CD8-positive, alpha-beta memory T cell (primary cell): Measurements from ENCODE around the gene MYT1. TPM values are rescaled to one million over a fixed set of nuclear protein-coding genes. Genes with fewer than 3 reads are reported as not detected.

Experiments used
- CTCF ChIA-PET: fragments of 350-600 bp; sonication (Branson Sonifier 250); formaldehyde crosslinking; loops from one replicate; lab custom pipeline; 2021; ENCODE audit warnings: antibody characterized with exemption; lab: Charles Lee
- POLR2A ChIA-PET: fragments of 350-600 bp; sonication (Branson Sonifier 250); formaldehyde crosslinking; loops from one replicate; lab custom pipeline; 2021; ENCODE audit warnings: antibody characterized with exemption; lab: Charles Lee
- DNase-seq, 5 donors: peaks; one replicate each; pipeline versions ENCODE4 v3.0.0 to v3.0.0-alpha.2; 2020 to 2022; ENCODE audit warnings: mixed read lengths in 1 of 5
- H3K27ac ChIP-seq: one replicate; pipeline ENCODE4 v1.7.0; 2013; ENCODE audit warnings: low read depth, mild to moderate bottlenecking, low read length, moderate library complexity
- H3K27me3 ChIP-seq: 2 replicates; pipeline ENCODE4 v1.7.0; 2013; ENCODE audit warnings: low read length, mild to moderate bottlenecking; ENCODE audit not compliant: insufficient read depth, poor library complexity, severe bottlenecking
- H3K36me3 ChIP-seq: 2 replicates; pipeline ENCODE4 v1.7.0; 2013; ENCODE audit warnings: mild to moderate bottlenecking, low read length, moderate library complexity; ENCODE audit not compliant: insufficient read depth
- H3K4me1 ChIP-seq: 2 replicates; pipeline ENCODE4 v1.7.0; 2013; ENCODE audit warnings: mild to moderate bottlenecking, low read length, moderate library complexity; ENCODE audit not compliant: insufficient read depth
- H3K4me3 ChIP-seq: 2 replicates; pipeline ENCODE4 v1.7.0; 2013; ENCODE audit warnings: mild to moderate bottlenecking, low read length
- H3K9me3 ChIP-seq: 2 replicates; pipeline ENCODE4 v1.7.0; 2013; ENCODE audit warnings: mild to moderate bottlenecking, low read length
- H3K27ac Mint-ChIP-seq, 8 donors: one replicate each; pipeline ENCODE4 v1.8.0; 2020 to 2021; ENCODE audit warnings: mixed read lengths in 8 of 8, mild to moderate bottlenecking in 6 of 8, inconsistent platforms in 3 of 8, moderate library complexity in 3 of 8
- H3K27me3 Mint-ChIP-seq, 2 donors: one replicate each; pipeline ENCODE4 v1.8.0; 2020 to 2021; ENCODE audit warnings: mixed read lengths in 2 of 2, mild to moderate bottlenecking in 1 of 2, moderate library complexity in 1 of 2
- H3K36me3 Mint-ChIP-seq, 3 donors: one replicate each; pipeline ENCODE4 v1.8.0; 2020 to 2021; ENCODE audit warnings: mixed read lengths in 3 of 3, inconsistent platforms in 1 of 3, mild to moderate bottlenecking in 1 of 3
- H3K4me1 Mint-ChIP-seq, 3 donors: one replicate each; pipeline ENCODE4 v1.8.0; 2020 to 2021; ENCODE audit warnings: mixed read lengths in 3 of 3, inconsistent platforms in 1 of 3, mild to moderate bottlenecking in 1 of 3
- H3K4me3 Mint-ChIP-seq, 7 donors: one replicate each; pipeline ENCODE4 v1.8.0; 2020 to 2021; ENCODE audit warnings: mixed read lengths in 7 of 7, mild to moderate bottlenecking in 6 of 7, moderate library complexity in 4 of 7, inconsistent platforms in 2 of 7
- H3K9me3 Mint-ChIP-seq, 5 donors: one replicate each; pipeline ENCODE4 v1.8.0; 2020 to 2022; ENCODE audit warnings: mixed read lengths in 5 of 5, mild to moderate bottlenecking in 3 of 5, moderate library complexity in 2 of 5, inconsistent platforms in 1 of 5
- polyA plus RNA-seq: library from polyadenylated mRNA; unstranded; fragments of 300-500 nt; fragmentation: Illumina TruSeq; gene quantifications from one replicate; pipeline ENCODE4 v1.2.3, GENCODE V29; 2021
- total RNA-seq, 2 experiments: library from RNA; stranded (reverse); gene quantifications; one replicate each; pipeline ENCODE4 v1.2.3, GENCODE V29; 2021

MYT1 gene
- total and polyA plus RNA-seq, 3 experiments from 2014 or later: 0.07 TPM; not detected in 2

DNA sequence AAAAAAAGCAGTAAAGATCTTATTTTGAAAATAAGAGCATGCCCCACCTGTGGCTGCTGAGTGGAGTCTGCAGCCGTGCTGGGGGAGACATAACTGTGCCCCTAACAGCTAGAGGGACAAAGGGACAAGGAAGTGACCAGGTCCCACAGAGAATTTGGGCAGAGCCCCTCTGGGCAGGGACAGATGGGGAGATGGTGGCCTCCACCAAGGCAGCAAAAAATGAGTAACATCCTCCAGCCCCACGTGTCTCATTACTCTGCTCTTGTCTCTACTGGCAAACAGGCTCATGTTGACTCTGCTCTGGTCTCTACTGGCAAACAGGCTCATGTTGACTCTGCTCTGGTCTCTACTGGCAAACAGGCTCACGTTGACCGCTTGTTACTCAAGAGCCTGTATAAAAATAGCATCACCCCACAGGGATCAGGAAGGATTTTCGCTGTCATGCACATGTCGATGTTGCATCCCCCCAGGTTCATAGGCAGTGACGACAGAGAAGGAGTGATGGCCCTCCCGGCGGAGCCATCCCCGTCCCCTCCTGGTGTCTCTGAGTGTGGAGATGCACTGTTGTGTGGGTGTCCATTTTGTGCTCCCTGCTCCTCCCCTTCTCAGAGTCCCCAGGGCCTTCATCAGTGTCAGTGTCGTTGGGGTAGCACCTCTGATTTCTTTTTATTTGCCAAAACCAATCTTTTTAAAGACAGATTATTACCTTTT, 74.0 kb downstream of the MYT1 start:
- CTCF ChIA-PET: no interaction called here
- H3K27ac ChIP-seq: no peak overlapping the region
- DNase-seq: no peak

DNA sequence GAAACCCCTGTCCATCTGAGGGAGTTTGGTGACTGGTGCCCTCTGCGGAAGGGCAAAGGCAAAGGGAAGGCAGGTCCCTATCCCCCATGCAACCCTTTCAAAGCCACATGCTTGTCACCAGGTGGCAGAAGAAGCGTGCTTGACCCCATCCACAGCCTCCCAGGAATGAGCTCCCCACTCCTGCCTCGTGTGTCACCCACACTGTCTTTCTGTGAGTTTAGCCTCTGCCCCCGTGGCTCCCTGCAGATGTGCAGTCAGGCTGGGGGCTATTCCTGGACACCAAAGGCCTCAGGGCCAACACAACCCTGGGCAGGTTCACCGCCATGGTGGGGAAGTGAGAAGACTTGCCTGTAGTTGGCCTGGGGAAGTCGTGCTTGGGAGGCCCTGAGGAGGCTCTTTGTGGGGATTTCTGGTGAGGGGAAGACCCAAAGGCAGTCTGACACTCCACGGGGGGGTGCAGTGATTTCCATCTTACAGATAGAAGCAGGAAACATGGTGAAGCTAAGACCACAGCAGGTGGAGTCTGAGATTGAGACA, 74.7 kb downstream of the MYT1 start:
- no peaks in the 10 kb centered on the region for H3K9me3 ChIP-seq
- no peaks in the 10 kb centered on the region for H3K36me3 Mint-ChIP-seq
- DNase-seq: no peak
- no peak overlapping the region for H3K4me3 ChIP-seq
- H3K27ac ChIP-seq: no peak overlapping the region
- H3K4me1 Mint-ChIP-seq: peaks cover 1 to 2% (median 2%) of the 10 kb centered on the region in 3 donors
- peaks cover 7 to 10% of the 10 kb centered on the region in 2 donors for H3K27me3 Mint-ChIP-seq
- H3K4me1 ChIP-seq: no peaks in the 10 kb centered on the region
- H3K27me3 ChIP-seq: no peaks in the 10 kb centered on the region
- no peaks in the 10 kb centered on the region for H3K36me3 ChIP-seq
- ChIA-PET POLR2A (no interaction called here), CTCF (no interaction called here)
- H3K9me3 Mint-ChIP-seq: no peaks in the 10 kb centered on the region
- no peak overlapping the region for H3K27ac Mint-ChIP-seq
- H3K4me3 Mint-ChIP-seq: no peak overlapping the region

More for the DNA sequence above, 74.0 kb downstream of the MYT1 start:
- H3K4me3 Mint-ChIP-seq: no peak overlapping the region
- H3K36me3 ChIP-seq: no peaks in the 10 kb centered on the region
- H3K4me3 ChIP-seq: no peak overlapping the region
- no peaks in the 10 kb centered on the region for H3K27me3 ChIP-seq
- H3K9me3 Mint-ChIP-seq: no peaks in the 10 kb centered on the region
- H3K4me1 Mint-ChIP-seq: peaks cover 7 to 9% (median 8%) of the 10 kb centered on the region in 3 donors
- POLR2A ChIA-PET: no interaction called here
- H3K4me1 ChIP-seq: no peaks in the 10 kb centered on the region
- no peaks in the 10 kb centered on the region for H3K9me3 ChIP-seq
- peak overlapping the region in 1 of 8 donors; percentile 23 for H3K27ac Mint-ChIP-seq
- no peaks in the 10 kb centered on the region for H3K36me3 Mint-ChIP-seq
- H3K27me3 Mint-ChIP-seq: peaks cover 5 to 6% of the 10 kb centered on the region in 2 donors

DNA sequence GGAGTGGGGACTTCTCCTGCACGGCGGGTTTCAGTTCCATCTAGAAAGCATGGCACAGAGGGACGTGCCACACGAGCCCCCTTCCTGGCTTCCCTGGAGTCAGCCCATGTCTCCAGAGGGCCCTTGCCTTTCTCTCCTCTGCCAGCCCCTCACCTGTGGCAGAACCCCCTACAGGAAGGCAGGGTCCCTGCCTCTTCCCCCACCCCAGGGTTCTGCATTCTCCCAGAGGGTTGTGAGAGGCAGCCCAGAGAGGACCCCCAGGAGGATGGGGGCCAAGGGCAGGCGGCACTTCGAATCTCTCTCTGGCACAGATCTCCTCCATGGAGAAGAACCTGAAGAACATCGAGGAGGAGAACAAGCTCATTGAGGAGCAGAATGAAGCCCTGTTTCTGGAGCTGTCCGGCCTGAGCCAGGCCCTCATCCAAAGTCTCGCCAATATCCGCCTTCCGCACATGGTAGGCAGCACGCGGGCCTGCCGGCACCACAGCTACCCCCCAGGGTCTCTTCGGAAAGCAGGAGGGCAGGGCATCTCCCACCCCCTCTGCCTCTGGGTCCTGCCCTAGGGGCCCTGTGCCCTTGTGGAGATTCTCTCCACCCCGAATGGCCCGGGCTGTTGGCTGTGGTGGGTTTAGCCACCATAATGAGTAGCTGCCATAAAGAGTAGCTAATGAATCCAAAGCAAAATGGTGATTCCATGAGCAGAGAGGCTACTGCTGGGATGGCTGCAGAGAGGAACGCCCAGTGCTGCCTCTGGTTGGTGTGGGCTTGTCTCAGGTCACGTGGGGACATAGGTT, 75.4 kb downstream of the MYT1 start:
- H3K4me1 ChIP-seq: no peaks in the 10 kb centered on the region
- Mint-ChIP-seq H3K9me3 (no peaks in the 10 kb centered on the region), H3K36me3 (no peaks in the 10 kb centered on the region), H3K4me1 (no peaks in the 10 kb centered on the region), H3K27me3 (peaks cover 11 to 12% of the 10 kb centered on the region in 2 donors), H3K27ac (no peak overlapping the region), H3K4me3 (no peak overlapping the region)
- CTCF ChIA-PET: no interaction called here
- H3K9me3 ChIP-seq: no peaks in the 10 kb centered on the region
- no peak for DNase-seq
- POLR2A ChIA-PET: no interaction called here
- no peaks in the 10 kb centered on the region for H3K36me3 ChIP-seq
- H3K27ac ChIP-seq: no peak overlapping the region
- no peaks in the 10 kb centered on the region for H3K27me3 ChIP-seq
- H3K4me3 ChIP-seq: no peak overlapping the region

DNA sequence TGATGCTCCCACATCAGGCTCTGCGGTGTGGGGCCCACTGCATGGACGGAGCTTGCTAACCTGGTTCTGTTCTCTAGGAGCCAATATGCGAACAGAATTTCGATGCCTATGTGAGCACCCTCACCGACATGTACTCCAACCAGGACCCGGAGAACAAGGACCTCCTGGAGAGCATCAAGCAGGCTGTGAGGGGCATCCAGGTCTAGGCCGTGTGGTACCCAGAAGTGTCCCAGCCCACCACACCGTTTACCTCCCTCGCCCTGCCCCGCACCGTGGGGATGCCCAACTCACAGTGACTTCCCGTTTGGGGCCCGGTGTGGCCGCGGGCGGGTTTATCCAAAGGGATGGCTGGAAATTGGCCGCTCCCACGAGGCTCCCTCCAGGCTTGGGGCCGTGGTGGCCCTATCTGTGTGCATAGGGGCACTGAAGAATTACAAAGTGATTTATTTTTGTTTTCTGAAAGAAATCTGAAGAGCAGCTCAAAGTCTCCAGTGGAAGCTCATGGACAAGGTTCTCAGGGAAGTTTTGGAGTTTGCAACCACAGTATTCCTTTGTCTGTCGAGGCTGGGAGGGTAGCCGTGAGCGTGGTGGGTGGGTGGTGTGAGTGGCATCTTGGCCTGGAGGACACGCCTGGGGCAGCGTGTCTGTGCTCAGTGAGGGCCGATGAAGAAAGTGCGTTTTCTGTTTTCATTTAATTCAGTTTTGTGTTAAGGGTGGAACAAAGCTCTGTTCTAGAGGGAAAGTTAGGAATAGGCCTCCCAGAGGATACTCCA, 76.2 kb downstream of the MYT1 start:
- no peaks in the 10 kb centered on the region for H3K9me3 Mint-ChIP-seq
- Histone ChIP-seq H3K36me3 (no peaks in the 10 kb centered on the region), H3K27me3 (no peaks in the 10 kb centered on the region), H3K4me1 (no peaks in the 10 kb centered on the region), H3K9me3 (no peaks in the 10 kb centered on the region), H3K27ac (no peak overlapping the region), H3K4me3 (no peak overlapping the region)
- no peaks in the 10 kb centered on the region for H3K36me3 Mint-ChIP-seq
- peaks cover 11 to 16% of the 10 kb centered on the region in 2 donors for H3K27me3 Mint-ChIP-seq
- POLR2A ChIA-PET: no interaction called here
- no peak overlapping the region for H3K4me3 Mint-ChIP-seq
- no peak for DNase-seq
- peaks cover 0 to 4% (median 0%) of the 10 kb centered on the region in 3 donors for H3K4me1 Mint-ChIP-seq
- no peak overlapping the region for H3K27ac Mint-ChIP-seq
- CTCF ChIA-PET: no interaction called here

DNA sequence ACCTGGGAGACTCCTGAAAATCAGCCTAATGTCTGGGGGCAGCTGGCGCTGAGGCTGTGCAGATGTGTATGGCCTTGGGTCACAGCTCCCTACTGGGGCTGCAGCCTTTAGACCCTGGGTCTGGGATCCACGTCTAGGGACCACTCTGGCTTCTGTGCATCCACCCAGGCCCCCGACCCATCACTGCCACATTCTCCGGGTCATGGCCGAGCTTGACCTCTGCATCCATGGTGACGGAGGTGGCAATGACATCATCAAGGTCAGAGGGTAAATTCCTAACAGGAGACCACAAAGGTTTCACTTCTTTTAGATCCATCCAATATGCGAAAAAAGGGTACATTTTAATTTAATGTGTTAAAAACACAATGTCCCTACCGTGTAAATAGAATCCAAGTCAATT, 76.8 kb downstream of the MYT1 start:
- no peak overlapping the region for H3K27ac ChIP-seq
- no peak overlapping the region for H3K4me3 Mint-ChIP-seq
- H3K4me1 Mint-ChIP-seq: peaks cover 0 to 4% (median 1%) of the 10 kb centered on the region in 3 donors
- no peaks in the 10 kb centered on the region for H3K9me3 ChIP-seq
- ChIA-PET POLR2A (no interaction called here), CTCF (no interaction called here)
- no peak overlapping the region for H3K4me3 ChIP-seq
- H3K27ac Mint-ChIP-seq: no peak overlapping the region
- DNase-seq: no peak
- H3K36me3 ChIP-seq: no peaks in the 10 kb centered on the region
- H3K4me1 ChIP-seq: no peaks in the 10 kb centered on the region
- no peaks in the 10 kb centered on the region for H3K27me3 ChIP-seq
- no peaks in the 10 kb centered on the region for H3K36me3 Mint-ChIP-seq
- H3K27me3 Mint-ChIP-seq: peaks cover 13 to 21% of the 10 kb centered on the region in 2 donors
- no peaks in the 10 kb centered on the region for H3K9me3 Mint-ChIP-seq

DNA sequence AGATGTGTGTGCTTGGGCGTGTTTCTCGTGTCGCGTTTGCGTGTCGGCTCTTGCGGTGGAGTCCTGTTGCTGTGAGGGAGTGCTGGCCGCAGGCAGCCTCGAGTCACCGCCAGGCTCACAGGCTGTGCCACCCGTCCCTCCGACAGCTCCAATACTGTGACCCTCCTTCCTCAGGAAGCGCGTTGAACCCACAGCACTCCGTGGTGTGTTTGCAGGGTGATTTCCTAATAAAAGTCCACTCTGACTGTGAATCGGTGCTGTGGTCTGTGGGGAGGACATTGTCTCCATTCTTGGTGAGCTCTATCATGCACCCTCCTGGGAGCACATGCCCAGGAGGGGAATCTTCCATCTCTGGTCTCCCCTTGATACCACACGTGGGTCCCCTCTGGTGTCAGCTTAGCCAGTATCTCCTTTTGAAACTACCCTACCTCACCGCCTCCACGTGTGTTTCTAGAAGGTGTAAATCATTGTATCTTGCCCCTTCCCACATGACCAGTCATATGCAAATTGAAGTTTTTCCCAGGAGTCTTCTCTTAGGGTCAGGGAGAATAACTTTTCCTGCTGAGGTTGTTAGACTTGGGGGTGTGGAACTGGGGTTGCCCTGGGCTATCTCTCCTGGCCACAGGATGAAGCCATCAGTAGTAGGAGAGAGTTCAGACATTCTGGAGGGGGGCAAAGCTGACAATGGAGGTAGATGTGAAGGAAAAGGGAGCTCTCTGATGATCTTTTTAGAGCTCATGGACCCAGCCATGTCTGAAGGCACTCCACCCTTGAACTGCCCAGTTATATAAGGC, 77.9 kb downstream of the MYT1 start:
- Histone ChIP-seq H3K27ac (no peak overlapping the region), H3K36me3 (no peaks in the 10 kb centered on the region), H3K27me3 (no peaks in the 10 kb centered on the region), H3K4me3 (no peak overlapping the region), H3K9me3 (no peaks in the 10 kb centered on the region), H3K4me1 (no peaks in the 10 kb centered on the region)
- Mint-ChIP-seq H3K4me3 (no peak overlapping the region), H3K36me3 (no peaks in the 10 kb centered on the region), H3K4me1 (peaks cover 0 to 4% (median 1%) of the 10 kb centered on the region in 3 donors), H3K9me3 (no peaks in the 10 kb centered on the region), H3K27ac (peak overlapping the region in 1 of 8 donors; percentile 60), H3K27me3 (peaks cover 17 to 30% of the 10 kb centered on the region in 2 donors)
- POLR2A ChIA-PET: no interaction called here
- CTCF ChIA-PET: interaction anchor here (1.4 to 1.5 kb wide), 2 partner anchors 16 to 21 kb away, joined by 3 to 4 read pairs; no protein-coding TSS in a partner anchor
- DNase-seq: no peak

DNA sequence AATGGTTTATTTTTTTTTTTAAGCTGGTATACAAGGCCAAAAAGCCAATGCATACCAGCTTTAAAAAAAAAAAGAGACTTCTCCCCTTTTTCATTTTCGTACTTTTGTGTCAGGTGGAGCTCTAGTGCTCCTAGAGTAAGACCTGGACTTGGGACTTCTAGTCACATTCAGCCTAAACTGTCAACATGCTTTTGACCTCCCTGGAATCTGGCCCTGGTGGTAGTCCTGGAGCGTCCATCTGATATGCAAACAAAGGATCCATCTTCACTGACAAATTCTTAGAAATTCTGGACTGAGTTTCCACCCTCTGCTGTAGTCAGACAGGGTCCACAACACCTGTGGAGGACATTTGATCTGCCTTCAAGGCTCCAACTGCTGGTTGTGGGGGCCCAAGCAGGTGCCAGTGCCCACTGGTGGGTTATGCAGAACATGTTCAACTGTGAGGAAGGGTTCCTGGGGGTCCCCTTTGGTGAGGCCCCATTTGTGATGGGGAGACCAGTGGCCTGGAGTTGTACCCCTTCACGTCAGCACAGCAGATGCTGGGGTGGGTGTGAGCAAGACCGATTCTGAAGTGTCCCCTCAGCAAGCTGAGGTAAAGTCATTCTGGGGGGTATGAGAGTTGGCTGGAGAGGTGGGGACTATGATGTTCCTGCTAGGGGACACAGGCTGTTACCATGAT, 78.7 kb downstream of the MYT1 start:
- H3K27ac ChIP-seq: no peak overlapping the region
- Mint-ChIP-seq H3K36me3 (no peaks in the 10 kb centered on the region), H3K9me3 (no peaks in the 10 kb centered on the region), H3K27ac (no peak overlapping the region), H3K4me3 (no peak overlapping the region), H3K4me1 (peaks cover 0 to 4% (median 1%) of the 10 kb centered on the region in 3 donors), H3K27me3 (peaks cover 17 to 35% of the 10 kb centered on the region in 2 donors)
- CTCF ChIA-PET: interaction anchor here (1.4 to 1.5 kb wide), 2 partner anchors 15 to 20 kb away, joined by 3 to 4 read pairs; no protein-coding TSS in a partner anchor
- no peaks in the 10 kb centered on the region for H3K27me3 ChIP-seq
- no peaks in the 10 kb centered on the region for H3K36me3 ChIP-seq
- H3K9me3 ChIP-seq: no peaks in the 10 kb centered on the region
- POLR2A ChIA-PET: no interaction called here
- H3K4me3 ChIP-seq: no peak overlapping the region
- DNase-seq: no peak
- H3K4me1 ChIP-seq: no peaks in the 10 kb centered on the region
